ENCODE measurements around the gene PEX7. TPM values are rescaled to one million over a fixed set of nuclear protein-coding genes. Genes with fewer than 3 reads are reported as not detected.
A peak's percentile ranks its signal among the peaks of the same experiment; 100 is the strongest.

Gene PEX7
- total RNA-seq, 1 experiment from 2014 or later, result 9.9 TPM

DNA sequence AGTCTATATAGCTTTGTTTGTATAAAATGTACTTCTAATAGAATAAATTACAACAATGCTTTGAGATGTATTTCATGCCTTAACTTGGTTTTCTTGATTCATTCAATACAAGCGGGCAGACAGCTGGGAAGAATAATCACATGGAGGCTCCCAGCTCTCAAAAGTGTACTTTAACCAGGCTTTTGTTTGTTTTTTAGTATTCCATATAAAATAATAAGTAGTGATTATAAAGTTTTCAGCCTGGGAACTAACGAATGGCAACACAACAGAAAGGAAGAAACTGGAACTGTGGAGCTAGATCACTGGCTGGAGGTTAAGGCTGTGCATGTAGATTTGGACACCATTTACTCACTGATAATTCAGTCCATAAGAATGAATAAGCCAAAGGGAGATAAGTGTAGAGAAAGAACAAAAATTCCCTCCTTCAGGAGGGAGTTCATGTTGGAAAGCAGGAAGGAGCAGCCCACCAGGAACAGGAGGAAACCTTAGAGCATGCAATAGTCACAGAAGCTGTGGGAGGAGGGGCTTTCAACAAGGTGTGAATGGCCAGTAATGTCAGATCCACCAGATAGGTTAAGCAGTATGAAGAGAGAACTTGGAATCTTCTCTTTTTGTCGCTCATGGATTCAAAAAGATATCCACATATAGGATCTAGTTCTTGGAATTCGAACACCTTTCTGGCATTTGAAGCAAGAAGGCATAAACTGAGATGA, 58.5 kb downstream of the PEX7 start:
- Histone ChIP-seq H3K4me1 (ENCODE audit: insufficient read depth, low read length) (no peaks in the 10 kb centered on the region), H3K27ac (ENCODE audit: low read length) (no peak overlapping the region), H3K9me3 (ENCODE audit: low read length) (no peaks in the 10 kb centered on the region), H3K79me2 (ENCODE audit: low read length) (no peaks in the 10 kb centered on the region), H3K4me3 (ENCODE audit: low read length) (no peak overlapping the region), H4K20me1 (ENCODE audit: low read length) (no peaks in the 10 kb centered on the region), H2AFZ (ENCODE audit: low read length) (no peak overlapping the region), H3K27me3 (ENCODE audit: low read length) (no peaks in the 10 kb centered on the region), H3K36me3 (ENCODE audit: low read depth, low read length) (no peaks in the 10 kb centered on the region), H3K4me2 (ENCODE audit: low read length) (no peak overlapping the region), H3F3A (ENCODE audit: low read length, unreplicated experiment) (no peaks in the 10 kb centered on the region), H3K9me2 (replicated peaks; ENCODE audit: low read length) (no peaks in the 10 kb centered on the region), H3K9ac (ENCODE audit: low read length) (no peak overlapping the region)
- ChIA-PET CTCF (no interaction called here), POLR2A (ENCODE audit: unreplicated experiment) (no interaction called here)
- BruUV-seq (replicated peaks), result no TSS peak
- no peak for ATAC-seq
- no peak for DNase-seq
- intact Hi-C loops (cut with micrococcal nuclease), result no loop called here
- no peak for TF ChIP-seq EZH2phosphoT487 (IDR thresholded peaks at IDR 0.05; ENCODE audit: borderline replicate concordance, low read length)
- TF ChIP-seq, protein P1, sequence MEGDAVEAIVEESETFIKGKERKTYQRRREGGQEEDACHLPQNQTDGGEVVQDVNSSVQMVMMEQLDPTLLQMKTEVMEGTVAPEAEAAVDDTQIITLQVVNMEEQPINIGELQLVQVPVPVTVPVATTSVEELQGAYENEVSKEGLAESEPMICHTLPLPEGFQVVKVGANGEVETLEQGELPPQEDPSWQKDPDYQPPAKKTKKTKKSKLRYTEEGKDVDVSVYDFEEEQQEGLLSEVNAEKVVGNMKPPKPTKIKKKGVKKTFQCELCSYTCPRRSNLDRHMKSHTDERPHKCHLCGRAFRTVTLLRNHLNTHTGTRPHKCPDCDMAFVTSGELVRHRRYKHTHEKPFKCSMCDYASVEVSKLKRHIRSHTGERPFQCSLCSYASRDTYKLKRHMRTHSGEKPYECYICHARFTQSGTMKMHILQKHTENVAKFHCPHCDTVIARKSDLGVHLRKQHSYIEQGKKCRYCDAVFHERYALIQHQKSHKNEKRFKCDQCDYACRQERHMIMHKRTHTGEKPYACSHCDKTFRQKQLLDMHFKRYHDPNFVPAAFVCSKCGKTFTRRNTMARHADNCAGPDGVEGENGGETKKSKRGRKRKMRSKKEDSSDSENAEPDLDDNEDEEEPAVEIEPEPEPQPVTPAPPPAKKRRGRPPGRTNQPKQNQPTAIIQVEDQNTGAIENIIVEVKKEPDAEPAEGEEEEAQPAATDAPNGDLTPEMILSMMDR (conservative IDR thresholded peaks at IDR 0.05; ENCODE audit: low read depth, low read length), result no peak
- TF ChIP-seq EZH2 (IDR thresholded peaks at IDR 0.05; ENCODE audit: low read length, unreplicated experiment), result no peak

DNA sequence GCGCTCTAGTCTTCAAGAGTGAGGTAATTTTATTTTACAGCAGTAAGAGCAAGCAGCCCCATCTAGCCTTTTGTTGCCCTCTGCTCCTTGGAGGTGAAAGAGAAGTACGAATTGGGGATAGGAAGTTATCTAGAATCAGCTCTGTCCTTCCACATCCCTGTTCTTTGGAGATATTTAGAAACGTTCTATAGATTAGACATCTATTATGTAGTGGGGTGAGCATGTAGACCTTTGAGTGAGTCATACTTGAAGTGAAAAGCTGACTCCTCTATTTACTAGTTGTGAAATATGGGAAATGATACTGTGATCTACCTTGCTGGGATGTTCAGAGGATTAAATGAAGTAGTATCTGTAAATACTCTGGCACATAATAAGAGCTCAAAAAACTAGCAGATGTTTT, 63.7 kb downstream of the PEX7 start:
- Histone ChIP-seq H4K20me1 (ENCODE audit: low read length) (no peaks in the 10 kb centered on the region), H3K36me3 (ENCODE audit: low read depth, low read length) (no peaks in the 10 kb centered on the region), H3K4me3 (ENCODE audit: low read length) (no peak overlapping the region), H3K9ac (ENCODE audit: low read length) (no peak overlapping the region), H3K27ac (ENCODE audit: low read length) (no peak overlapping the region), H2AFZ (ENCODE audit: low read length) (no peak overlapping the region), H3K27me3 (ENCODE audit: low read length) (no peaks in the 10 kb centered on the region), H3K9me2 (replicated peaks; ENCODE audit: low read length) (no peaks in the 10 kb centered on the region), H3K79me2 (ENCODE audit: low read length) (no peaks in the 10 kb centered on the region), H3K4me2 (ENCODE audit: low read length) (no peak overlapping the region), H3K9me3 (ENCODE audit: low read length) (no peaks in the 10 kb centered on the region), H3F3A (ENCODE audit: low read length, unreplicated experiment) (no peaks in the 10 kb centered on the region), H3K4me1 (ENCODE audit: insufficient read depth, low read length) (0 out of 2 replicates have a peak, but pooled peaks cover 3% of the 10 kb centered on the region)
- POLR2A ChIA-PET (ENCODE audit: unreplicated experiment), result no interaction called here
- peak; percentile 51; the same call in 1 of the 2 replicates for ATAC-seq
- intact Hi-C loops (cut with micrococcal nuclease), result no loop called here
- BruUV-seq (replicated peaks), result no TSS peak
- CTCF ChIA-PET, result no interaction called here
- TF ChIP-seq EZH2phosphoT487 (IDR thresholded peaks at IDR 0.05; ENCODE audit: borderline replicate concordance, low read length) (no peak), EZH2 (IDR thresholded peaks at IDR 0.05; ENCODE audit: low read length, unreplicated experiment) (no peak)
- TF ChIP-seq, protein P1 (conservative IDR thresholded peaks at IDR 0.05; ENCODE audit: low read depth, low read length), result no peak
- peak; percentile 43 for DNase-seq

DNA sequence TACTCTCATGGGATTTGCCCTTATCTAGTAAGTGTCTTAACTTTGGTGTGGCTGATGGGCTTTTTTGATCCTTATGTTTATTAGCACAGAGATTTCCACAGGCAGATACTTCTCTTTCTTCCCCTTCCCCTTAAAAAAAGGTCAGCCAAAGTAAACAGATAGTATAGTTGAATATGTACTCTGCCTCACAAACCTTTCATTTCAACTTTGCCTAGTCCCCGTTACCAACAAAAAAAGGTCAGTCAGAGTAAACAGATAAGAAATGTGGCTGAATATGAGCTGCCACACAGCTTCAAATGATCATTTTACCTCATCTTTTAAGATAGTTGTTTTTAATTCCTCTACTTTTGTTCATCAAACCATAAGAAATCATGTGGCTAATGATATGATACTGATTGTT, 65.6 kb downstream of the PEX7 start:
- DNase-seq (no peak), ATAC-seq (no peak)
- Histone ChIP-seq H3K9me3 (ENCODE audit: low read length) (no peaks in the 10 kb centered on the region), H3F3A (ENCODE audit: low read length, unreplicated experiment) (no peaks in the 10 kb centered on the region), H3K36me3 (ENCODE audit: low read depth, low read length) (no peaks in the 10 kb centered on the region), H3K79me2 (ENCODE audit: low read length) (no peaks in the 10 kb centered on the region), H3K4me3 (ENCODE audit: low read length) (no peak overlapping the region), H3K27ac (ENCODE audit: low read length) (no peak overlapping the region), H3K9me2 (replicated peaks; ENCODE audit: low read length) (no peaks in the 10 kb centered on the region), H2AFZ (ENCODE audit: low read length) (no peak overlapping the region), H3K4me2 (ENCODE audit: low read length) (no peak overlapping the region), H3K27me3 (ENCODE audit: low read length) (no peaks in the 10 kb centered on the region), H3K4me1 (ENCODE audit: insufficient read depth, low read length) (0 out of 2 replicates have a peak, but pooled peaks cover 3% of the 10 kb centered on the region), H4K20me1 (ENCODE audit: low read length) (no peaks in the 10 kb centered on the region), H3K9ac (ENCODE audit: low read length) (no peak overlapping the region)
- no TSS peak for BruUV-seq (replicated peaks)
- TF ChIP-seq EZH2 (IDR thresholded peaks at IDR 0.05; ENCODE audit: low read length, unreplicated experiment) (no peak), EZH2phosphoT487 (IDR thresholded peaks at IDR 0.05; ENCODE audit: borderline replicate concordance, low read length) (no peak)
- TF ChIP-seq, protein P1 (conservative IDR thresholded peaks at IDR 0.05; ENCODE audit: low read depth, low read length), result no peak
- intact Hi-C loops (cut with micrococcal nuclease), result no loop called here
- CTCF ChIA-PET, result no interaction called here
- POLR2A ChIA-PET (ENCODE audit: unreplicated experiment), result no interaction called here

Measured in PC-3 (cell line).